ENCODE data around the gene KCTD3. TPM values are rescaled to one million over a fixed set of nuclear protein-coding genes. Genes with fewer than 3 reads are reported as not detected.

The KCTD3 gene
- polyA plus RNA-seq, 1 donor (not counting 4 experiments of a cell fraction or from before 2014, with no cell fraction given) = 43.4 TPM

- dilution Hi-C loops (cut with MboI; ENCODE audit: extremely low pct_ligation_motif_present, low sequenced_read_pairs) = no loop called here
These were observed 9.6 kb upstream of the KCTD3 start for GRCh38 chr1:215557504-215557903.

DNA sequence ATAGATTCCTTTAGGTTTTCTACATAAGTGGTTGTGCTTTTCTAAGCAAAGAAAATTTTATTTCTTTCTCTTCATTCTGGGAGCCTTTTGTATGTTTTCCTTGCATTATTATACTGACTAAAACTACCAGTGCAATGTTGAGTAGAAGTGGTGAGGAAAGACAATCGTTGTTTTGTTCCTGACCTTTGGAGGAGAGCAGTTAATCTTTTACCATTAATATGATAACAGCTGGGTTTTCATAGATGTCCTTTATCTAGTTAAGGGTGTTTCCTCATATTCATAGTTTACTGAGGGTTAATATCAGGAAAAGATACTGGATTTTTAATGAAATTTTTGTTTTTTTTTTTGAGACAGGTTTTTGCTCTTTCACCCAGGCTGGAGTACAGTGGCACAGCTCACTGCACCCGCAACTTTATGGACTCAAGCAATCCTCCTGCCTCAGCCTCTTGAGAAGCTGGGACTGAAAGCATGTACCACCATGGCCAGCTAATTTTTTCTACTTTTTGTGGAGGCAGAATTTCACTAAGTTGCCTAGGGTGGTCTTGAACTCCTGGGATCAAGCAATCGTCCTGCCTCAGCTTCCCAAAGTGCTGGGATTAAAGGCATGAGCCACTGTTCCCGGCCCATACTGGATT lies 9.0 kb upstream of the KCTD3 start:
- Histone ChIP-seq H3K9ac (ENCODE audit: control insufficient read depth, extremely low read depth, insufficient read depth, low read length) (no peak overlapping the region), H3K4me2 (ENCODE audit: control insufficient read depth, extremely low read depth, insufficient read depth, low read depth, low read length) (no peak overlapping the region), H3K9me1 (ENCODE audit: control insufficient read depth, extremely low read depth, insufficient read depth, low read length) (no peaks in the 10 kb centered on the region), H4K20me1 (ENCODE audit: control insufficient read depth, extremely low read depth, insufficient read depth, low read length) (no peaks in the 10 kb centered on the region), H3K79me2 (ENCODE audit: control insufficient read depth, insufficient read depth, low read length) (no peaks in the 10 kb centered on the region), H3K36me3 (ENCODE audit: control insufficient read depth in 2 of 2, extremely low read depth in 1 of 2, insufficient read depth in 2 of 2, low read length in 2 of 2) (no peaks in the 10 kb centered on the region), H2AFZ (ENCODE audit: control insufficient read depth, low read length) (no peak overlapping the region), H3K9me3 (ENCODE audit: control insufficient read depth, low read depth, low read length) (no peaks in the 10 kb centered on the region), H3K4me1 (ENCODE audit: control insufficient read depth, extremely low read depth, insufficient read depth, low read length) (no peaks in the 10 kb centered on the region), H3K27me3 (ENCODE audit: control insufficient read depth, extremely low read depth, insufficient read depth, low read length) (no peaks in the 10 kb centered on the region), H3K27ac (ENCODE audit: control insufficient read depth, insufficient read depth, low read length) (no peak overlapping the region), H3K4me3 (ENCODE audit: control insufficient read depth in 2 of 3, extremely low read depth in 1 of 3, insufficient read depth in 2 of 3, low read depth in 1 of 3, low read length in 3 of 3) (no peak overlapping the region)
- dilution Hi-C loops (cut with MboI; ENCODE audit: extremely low pct_ligation_motif_present, low sequenced_read_pairs) = no loop called here
- FAIRE-seq (no peak), DNase-seq (ENCODE audit: low read depth, low spot score) (no peak)
- TF ChIP-seq, protein P1, sequence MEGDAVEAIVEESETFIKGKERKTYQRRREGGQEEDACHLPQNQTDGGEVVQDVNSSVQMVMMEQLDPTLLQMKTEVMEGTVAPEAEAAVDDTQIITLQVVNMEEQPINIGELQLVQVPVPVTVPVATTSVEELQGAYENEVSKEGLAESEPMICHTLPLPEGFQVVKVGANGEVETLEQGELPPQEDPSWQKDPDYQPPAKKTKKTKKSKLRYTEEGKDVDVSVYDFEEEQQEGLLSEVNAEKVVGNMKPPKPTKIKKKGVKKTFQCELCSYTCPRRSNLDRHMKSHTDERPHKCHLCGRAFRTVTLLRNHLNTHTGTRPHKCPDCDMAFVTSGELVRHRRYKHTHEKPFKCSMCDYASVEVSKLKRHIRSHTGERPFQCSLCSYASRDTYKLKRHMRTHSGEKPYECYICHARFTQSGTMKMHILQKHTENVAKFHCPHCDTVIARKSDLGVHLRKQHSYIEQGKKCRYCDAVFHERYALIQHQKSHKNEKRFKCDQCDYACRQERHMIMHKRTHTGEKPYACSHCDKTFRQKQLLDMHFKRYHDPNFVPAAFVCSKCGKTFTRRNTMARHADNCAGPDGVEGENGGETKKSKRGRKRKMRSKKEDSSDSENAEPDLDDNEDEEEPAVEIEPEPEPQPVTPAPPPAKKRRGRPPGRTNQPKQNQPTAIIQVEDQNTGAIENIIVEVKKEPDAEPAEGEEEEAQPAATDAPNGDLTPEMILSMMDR (optimal IDR thresholded peaks at IDR 0.05 in 1 of 3, IDR thresholded peaks at IDR 0.05 in 1 of 3, conservative IDR thresholded peaks at IDR 0.05 in 1 of 3; ENCODE audit: extremely low read depth in 1 of 3, insufficient read depth in 2 of 3, low read length in 3 of 3) = no peak

More at GRCh38 chr1:215557504-215557903, 9.6 kb upstream of the KCTD3 start:
- Histone ChIP-seq H3K9ac (ENCODE audit: control insufficient read depth, extremely low read depth, insufficient read depth, low read length) (no peak overlapping the region), H3K4me2 (ENCODE audit: control insufficient read depth, extremely low read depth, insufficient read depth, low read depth, low read length) (no peak overlapping the region), H3K9me3 (ENCODE audit: control insufficient read depth, low read depth, low read length) (no peaks in the 10 kb centered on the region), H2AFZ (ENCODE audit: control insufficient read depth, low read length) (no peak overlapping the region), H3K36me3 (ENCODE audit: control insufficient read depth in 2 of 2, extremely low read depth in 1 of 2, insufficient read depth in 2 of 2, low read length in 2 of 2) (no peaks in the 10 kb centered on the region), H3K9me1 (ENCODE audit: control insufficient read depth, extremely low read depth, insufficient read depth, low read length) (no peaks in the 10 kb centered on the region), H3K27me3 (ENCODE audit: control insufficient read depth, extremely low read depth, insufficient read depth, low read length) (no peaks in the 10 kb centered on the region), H3K4me1 (ENCODE audit: control insufficient read depth, extremely low read depth, insufficient read depth, low read length) (no peaks in the 10 kb centered on the region), H3K79me2 (ENCODE audit: control insufficient read depth, insufficient read depth, low read length) (no peaks in the 10 kb centered on the region), H3K27ac (ENCODE audit: control insufficient read depth, insufficient read depth, low read length) (no peak overlapping the region), H4K20me1 (ENCODE audit: control insufficient read depth, extremely low read depth, insufficient read depth, low read length) (no peaks in the 10 kb centered on the region), H3K4me3 (ENCODE audit: control insufficient read depth in 2 of 3, extremely low read depth in 1 of 3, insufficient read depth in 2 of 3, low read depth in 1 of 3, low read length in 3 of 3) (no peak overlapping the region)
- TF ChIP-seq, protein P1 (optimal IDR thresholded peaks at IDR 0.05 in 1 of 3, IDR thresholded peaks at IDR 0.05 in 1 of 3, conservative IDR thresholded peaks at IDR 0.05 in 1 of 3; ENCODE audit: extremely low read depth in 1 of 3, insufficient read depth in 2 of 3, low read length in 3 of 3) = no peak
- TF ChIP-seq EZH2 (IDR thresholded peaks at IDR 0.05; ENCODE audit: low read length) = no peak
- FAIRE-seq = no peak
- no peak for DNase-seq (ENCODE audit: low read depth, low spot score)
